BLaER1 (cell line): Measurements from ENCODE around the gene JAK3.

Source experiments
- H3K27ac ChIP-seq: shearing (Covaris generic); formaldehyde crosslinking; 2 replicates; pipeline ENCODE4 v1.8.1; 2022
- H3K27me3 ChIP-seq: shearing (Covaris generic); formaldehyde crosslinking; 2 replicates; pipeline ENCODE4 v1.8.1; 2022
- H3K36me3 ChIP-seq: shearing (Covaris generic); formaldehyde crosslinking; 2 replicates; pipeline ENCODE4 v1.8.1; 2022
- H3K4me1 ChIP-seq: shearing (Covaris generic); formaldehyde crosslinking; 2 replicates; pipeline ENCODE4 v1.8.1; 2022
- H3K4me2 ChIP-seq: shearing (Covaris generic); formaldehyde crosslinking; 2 replicates; pipeline ENCODE4 v1.8.1; 2022
- H3K4me3 ChIP-seq: shearing (Covaris generic); formaldehyde crosslinking; 2 replicates; pipeline ENCODE4 v1.8.1; 2022
- H3K9ac ChIP-seq: shearing (Covaris generic); formaldehyde crosslinking; 2 replicates; pipeline ENCODE4 v1.8.1; 2022
- H3K9me3 ChIP-seq: shearing (Covaris generic); formaldehyde crosslinking; 2 replicates; pipeline ENCODE4 v1.8.1; 2022
- H4K20me1 ChIP-seq: shearing (Covaris generic); formaldehyde crosslinking; 2 replicates; pipeline ENCODE4 v1.8.1; 2022
- Cebpa-rat ChIP-seq: shearing (Covaris generic); IDR thresholded peaks from 2 replicates; pipeline ENCODE4 v1.8.1; 2022

JAK3 gene

DNA sequence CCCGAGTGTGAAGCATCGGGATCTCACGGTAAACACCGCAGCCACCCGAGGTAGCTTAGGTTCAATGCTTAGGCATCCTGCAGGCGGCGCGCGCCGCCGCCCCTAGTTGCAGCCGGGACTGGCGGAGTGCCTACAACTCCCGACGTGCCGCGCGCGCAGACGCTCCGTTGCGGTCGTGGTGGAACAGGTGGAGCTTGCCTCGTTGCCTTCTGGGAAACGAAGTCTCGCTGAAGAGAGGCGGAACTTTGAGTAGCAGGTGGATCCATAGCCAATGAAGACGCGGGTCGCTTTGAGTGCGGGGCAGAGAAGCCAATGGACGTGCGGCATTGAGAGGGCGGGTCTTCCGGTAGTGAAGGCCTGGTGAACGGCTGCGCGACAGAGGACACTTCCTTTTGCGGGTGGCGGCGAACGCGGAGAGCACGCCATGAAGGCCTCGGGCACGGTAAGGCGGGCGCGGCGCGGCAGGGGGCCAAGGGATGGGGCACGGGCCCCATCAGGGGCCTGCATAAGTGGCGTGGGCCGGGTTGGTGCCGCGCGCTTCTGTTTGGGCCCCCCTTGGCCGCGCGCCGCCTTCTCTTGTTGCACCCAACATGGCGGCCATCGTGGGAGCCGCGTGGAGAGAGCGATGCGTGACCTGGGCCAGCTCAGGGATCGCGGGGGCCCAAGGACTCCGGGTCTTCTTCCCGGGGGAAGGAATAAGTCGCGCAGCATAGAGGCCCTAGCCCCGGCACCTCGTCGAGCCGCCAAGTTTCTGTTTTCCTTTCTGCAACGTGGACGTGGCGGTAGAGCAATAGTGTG is 11.9 kb upstream of the JAK3 start, which contains the start of gene RPL18A:
Gene RPL18A, plus strand, starts transcription at position 378 of the 798 bp plus-strand sequence. Its CDS starts 47 bp downstream, at position 425.
- Histone ChIP-seq H3K4me1 (peaks cover 44% of the 10 kb centered on the region), H3K9me3 (no peaks in the 10 kb centered on the region)

DNA sequence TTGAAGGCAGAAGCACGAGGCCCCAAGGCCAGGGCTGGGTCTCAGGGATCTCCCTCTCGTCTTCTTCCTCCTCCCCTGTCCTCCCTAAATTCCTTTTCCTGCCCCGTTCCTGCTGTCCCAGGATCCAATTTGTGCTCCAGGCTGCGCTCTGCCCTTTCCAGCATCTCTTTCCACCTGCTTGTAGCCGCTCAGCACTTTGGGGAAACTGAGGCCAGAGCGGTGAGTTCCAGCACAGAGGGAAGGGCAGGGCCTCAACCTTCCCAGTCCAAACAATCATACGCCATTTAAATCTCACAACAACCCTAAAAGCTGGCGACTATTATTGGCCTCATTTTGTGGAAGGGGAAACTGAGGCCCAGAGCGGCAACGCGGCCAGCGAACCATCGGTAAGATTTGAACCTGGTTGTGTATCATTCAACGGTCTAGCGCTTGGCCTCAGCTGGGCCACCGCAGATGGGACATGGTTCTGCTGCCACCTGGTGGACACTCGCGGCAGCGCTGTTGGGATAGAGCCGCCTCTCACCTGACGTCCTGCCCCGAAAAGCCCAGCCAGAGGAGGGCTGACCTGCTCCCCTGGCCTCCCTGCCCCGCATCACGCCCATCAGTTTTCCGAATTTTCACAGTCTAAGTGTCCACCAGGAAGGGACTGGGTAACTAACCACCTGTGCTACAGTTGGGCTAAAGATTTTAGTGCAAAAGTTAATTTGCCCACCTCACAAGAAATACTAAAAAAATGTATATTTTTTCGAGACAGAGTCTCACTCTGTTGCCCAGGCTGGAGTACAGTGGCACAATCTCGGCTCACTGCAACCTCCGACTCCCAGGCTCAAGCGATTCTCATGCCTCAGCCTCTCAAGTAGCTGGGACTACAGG is 7.7 kb upstream of the JAK3 start:
- no peak overlapping the region for H3K27ac ChIP-seq

More for the DNA sequence above, 11.9 kb upstream of the JAK3 start, which contains the start of gene RPL18A:
- Histone ChIP-seq H4K20me1 (peaks cover 50% of the 10 kb centered on the region), H3K36me3 (peaks cover 43% of the 10 kb centered on the region), H3K27ac (peak within 1 kb of the TSS; percentile 99), H3K9ac (peak within 1 kb of the TSS; percentile 100), H3K4me3 (peak within 1 kb of the TSS; percentile 90), H3K27me3 (no peaks in the 10 kb centered on the region), H3K4me2 (peak within 1 kb of the TSS; percentile 99)
- TF ChIP-seq Cebpa-rat: no peak

DNA sequence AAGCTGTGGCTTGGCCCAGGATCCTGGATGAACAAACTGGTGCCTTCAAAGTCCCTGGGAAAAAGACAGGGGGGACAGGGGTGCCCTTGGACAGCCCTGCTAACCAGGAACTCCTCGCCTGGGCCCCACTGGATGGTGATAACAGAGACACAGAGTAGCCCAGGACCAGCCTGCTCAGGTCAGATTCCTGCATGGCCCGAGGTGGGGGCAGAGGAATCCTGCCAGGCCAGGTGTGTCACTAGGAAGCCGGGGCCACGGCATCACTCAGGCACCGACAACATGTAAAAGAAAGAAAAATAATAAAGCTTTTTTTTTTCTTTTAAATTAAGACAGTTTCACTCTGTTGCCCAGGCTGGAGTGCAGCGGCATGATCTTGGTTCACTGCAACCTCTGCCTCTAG is 6.3 kb upstream of the JAK3 start:
- Histone ChIP-seq H4K20me1 (no peaks in the 10 kb centered on the region), H3K36me3 (no peaks in the 10 kb centered on the region), H3K9me3 (no peaks in the 10 kb centered on the region), H3K4me1 (peaks cover 41% of the 10 kb centered on the region), H3K4me2 (no peak overlapping the region), H3K27me3 (no peaks in the 10 kb centered on the region), H3K4me3 (no peak overlapping the region), H3K9ac (no peak overlapping the region), H3K27ac (no peak overlapping the region)
- TF ChIP-seq Cebpa-rat: no peak

More for the DNA sequence above, 7.7 kb upstream of the JAK3 start:
- Histone ChIP-seq H3K36me3 (peaks cover 1% of the 10 kb centered on the region; the same call in 1 of the 2 replicates), H3K9me3 (no peaks in the 10 kb centered on the region), H3K27me3 (no peaks in the 10 kb centered on the region), H3K4me2 (no peak overlapping the region), H3K9ac (no peak overlapping the region), H3K4me3 (no peak overlapping the region), H3K4me1 (peaks cover 29% of the 10 kb centered on the region), H4K20me1 (peaks cover 8% of the 10 kb centered on the region)
- TF ChIP-seq Cebpa-rat: no peak

DNA sequence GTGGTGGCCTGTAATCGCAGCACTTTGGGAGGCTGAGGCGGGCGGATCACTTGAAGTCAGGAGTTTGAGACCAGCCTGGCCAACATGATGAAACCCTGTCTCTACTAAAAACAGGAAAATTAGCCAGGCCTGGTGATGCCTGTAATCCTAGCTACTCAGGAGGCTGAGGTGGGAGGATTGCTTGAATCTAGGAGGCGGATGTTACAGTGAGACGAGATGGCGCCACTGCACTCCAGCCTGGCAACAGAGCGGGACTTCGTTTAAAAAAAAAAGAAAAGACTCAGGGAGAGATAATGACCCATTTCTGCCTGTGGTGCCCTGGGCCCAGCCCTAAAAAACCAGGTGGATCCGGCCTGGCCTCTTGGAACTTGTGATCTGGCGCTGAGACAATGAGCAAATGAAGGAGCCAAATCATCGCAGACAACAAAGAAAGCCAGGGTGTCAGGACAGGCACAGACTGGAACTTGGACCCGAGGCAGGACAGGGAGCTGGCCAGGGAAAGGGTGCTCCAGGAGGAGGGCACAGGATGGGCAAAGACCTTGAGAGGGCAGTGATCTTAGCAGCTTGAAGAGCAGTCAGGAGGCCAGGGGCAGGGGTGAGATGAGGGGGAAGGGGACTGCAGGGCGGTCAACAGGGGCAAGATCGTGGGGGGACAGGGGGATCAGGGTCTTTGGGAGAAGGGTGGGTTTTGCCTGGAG is 962 bp upstream of the JAK3 start:
- Histone ChIP-seq H3K4me1 (peaks cover 75% of the 10 kb centered on the region), H3K27me3 (no peaks in the 10 kb centered on the region), H3K4me2 (peak overlapping the region; percentile 92), H4K20me1 (no peaks in the 10 kb centered on the region), H3K9ac (peak overlapping the region; percentile 84), H3K9me3 (no peaks in the 10 kb centered on the region), H3K4me3 (no peak overlapping the region), H3K27ac (peak overlapping the region; percentile 93), H3K36me3 (peaks cover 6% of the 10 kb centered on the region)
- TF ChIP-seq Cebpa-rat: no peak

- Histone ChIP-seq H3K4me3 (peak overlapping the region; percentile 2; the same call in 1 of the 2 replicates), H3K36me3 (peaks cover 28% of the 10 kb centered on the region), H4K20me1 (no peaks in the 10 kb centered on the region; the same call in 1 of the 2 replicates), H3K9me3 (no peaks in the 10 kb centered on the region), H3K4me2 (peak overlapping the region; percentile 92), H3K4me1 (peaks cover 67% of the 10 kb centered on the region), H3K9ac (peak overlapping the region; percentile 84; the same call in 1 of the 2 replicates), H3K27me3 (no peaks in the 10 kb centered on the region), H3K27ac (peak overlapping the region; percentile 93; the same call in 1 of the 2 replicates)
- no peak for TF ChIP-seq Cebpa-rat
These were observed 1.6 kb downstream of the JAK3 start for GRCh38 chr19:17846146-17846545.

DNA sequence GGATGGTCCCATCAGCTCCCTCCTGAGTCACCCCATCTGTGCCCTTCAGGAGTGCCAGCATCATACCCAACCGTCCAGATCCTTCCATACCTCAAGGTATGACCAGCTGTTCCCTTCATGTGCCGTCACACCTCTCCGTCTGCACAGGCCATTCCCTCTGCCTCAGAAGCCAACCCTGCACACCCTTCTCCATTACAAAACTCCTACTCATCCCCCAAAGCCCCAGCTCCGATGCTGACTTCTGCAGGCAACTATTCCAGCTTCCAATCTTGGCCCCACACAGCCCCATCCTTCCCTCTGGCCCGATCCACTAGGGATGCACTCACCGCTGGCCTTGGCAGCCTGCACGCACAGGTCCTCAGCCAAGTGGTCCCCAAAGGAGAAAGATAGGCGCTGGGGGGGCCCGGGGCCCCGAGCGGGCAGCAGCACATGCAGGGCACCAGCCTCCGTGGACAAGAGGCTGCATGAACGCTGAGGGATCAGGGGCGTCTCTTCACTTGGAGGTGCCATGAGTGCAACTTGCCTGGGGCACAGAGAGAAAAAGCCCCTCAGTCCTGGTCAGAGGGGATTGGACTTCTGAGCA is 3.8 kb downstream of the JAK3 start:
- no peaks in the 10 kb centered on the region for H3K9me3 ChIP-seq
- H3K4me3 ChIP-seq: no peak overlapping the region
- peak overlapping the region; percentile 92 for H3K4me2 ChIP-seq
- TF ChIP-seq Cebpa-rat: no peak
- H3K36me3 ChIP-seq: peaks cover 49% of the 10 kb centered on the region
- no peaks in the 10 kb centered on the region for H3K27me3 ChIP-seq
- no peak overlapping the region for H3K27ac ChIP-seq
- H3K9ac ChIP-seq: no peak overlapping the region
- H4K20me1 ChIP-seq: no peaks in the 10 kb centered on the region; the same call in 1 of the 2 replicates
- H3K4me1 ChIP-seq: peaks cover 46% of the 10 kb centered on the region

DNA sequence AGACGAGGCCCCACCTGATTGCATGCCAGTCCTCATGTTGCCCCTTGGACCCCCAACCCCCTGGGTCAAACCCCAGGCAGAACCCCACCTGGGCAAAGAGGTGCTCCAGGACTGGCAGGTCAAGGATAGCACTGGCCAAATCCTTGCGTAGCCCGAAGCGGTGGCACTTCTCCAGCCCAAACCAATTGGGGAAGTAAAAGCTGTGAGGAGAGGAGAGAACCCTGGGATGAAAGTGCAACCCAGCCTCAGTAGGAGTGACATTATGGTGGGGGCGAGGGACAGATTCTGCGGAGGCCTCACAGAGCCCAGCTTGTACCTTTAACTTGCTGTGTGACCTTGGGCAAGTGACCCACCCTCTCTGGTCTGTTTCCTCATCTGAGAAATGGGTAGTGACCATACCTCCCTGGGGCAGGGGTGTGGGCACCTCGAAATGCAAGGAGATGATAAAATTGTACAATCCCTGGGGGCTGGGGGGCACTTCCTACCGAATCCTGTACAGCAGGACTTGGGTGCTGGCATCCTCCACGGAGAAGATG is 4.4 kb downstream of the JAK3 start:
- no peaks in the 10 kb centered on the region for H3K9me3 ChIP-seq
- no peak overlapping the region for H3K9ac ChIP-seq
- no peaks in the 10 kb centered on the region for H3K27me3 ChIP-seq
- peaks cover 56% of the 10 kb centered on the region for H3K36me3 ChIP-seq
- no peaks in the 10 kb centered on the region; the same call in 1 of the 2 replicates for H4K20me1 ChIP-seq
- peaks cover 40% of the 10 kb centered on the region for H3K4me1 ChIP-seq
- TF ChIP-seq Cebpa-rat: no peak
- no peak overlapping the region for H3K4me3 ChIP-seq
- H3K4me2 ChIP-seq: no peak overlapping the region
- H3K27ac ChIP-seq: no peak overlapping the region

GRCh38 chr19:17842663-17843291 is 5.0 kb downstream of the JAK3 start:
- TF ChIP-seq Cebpa-rat: no peak
- H3K27me3 ChIP-seq: no peaks in the 10 kb centered on the region

More at GRCh38 chr19:17842663-17843291, 5.0 kb downstream of the JAK3 start:
- no peak overlapping the region for H3K4me3 ChIP-seq
- no peak overlapping the region for H3K27ac ChIP-seq
- peaks cover 34% of the 10 kb centered on the region for H3K4me1 ChIP-seq
- H3K4me2 ChIP-seq: no peak overlapping the region
- H3K36me3 ChIP-seq: peaks cover 62% of the 10 kb centered on the region
- no peaks in the 10 kb centered on the region for H3K9me3 ChIP-seq
- H3K9ac ChIP-seq: no peak overlapping the region
- H4K20me1 ChIP-seq: no peaks in the 10 kb centered on the region; the same call in 1 of the 2 replicates
